ENCODE measurements around the gene GNAS.

DNA sequence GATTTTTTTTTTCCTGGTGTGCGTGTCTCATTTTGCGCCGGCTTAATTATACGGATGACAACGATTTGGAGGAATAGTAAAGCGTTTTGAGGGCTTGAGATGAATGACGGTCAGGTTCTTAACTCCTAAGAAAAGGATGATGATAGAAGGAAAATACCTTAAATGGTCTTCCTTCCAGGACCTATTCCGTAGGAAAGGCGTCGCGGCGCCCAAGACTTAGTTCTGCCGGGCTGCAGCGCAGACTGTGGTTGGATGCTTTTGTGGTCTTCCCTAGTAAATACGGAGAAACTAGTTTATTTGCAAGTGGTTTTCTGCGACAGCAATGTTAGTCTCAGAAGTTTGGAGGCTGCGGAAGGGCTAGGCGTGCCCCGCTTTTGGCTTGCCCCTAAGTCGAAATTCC is 10.2 kb upstream of the GNAS start:
- TF ChIP-seq POLR2A (IDR thresholded peaks at IDR 0.05), result no peak
- TF ChIP-seq, protein P1, sequence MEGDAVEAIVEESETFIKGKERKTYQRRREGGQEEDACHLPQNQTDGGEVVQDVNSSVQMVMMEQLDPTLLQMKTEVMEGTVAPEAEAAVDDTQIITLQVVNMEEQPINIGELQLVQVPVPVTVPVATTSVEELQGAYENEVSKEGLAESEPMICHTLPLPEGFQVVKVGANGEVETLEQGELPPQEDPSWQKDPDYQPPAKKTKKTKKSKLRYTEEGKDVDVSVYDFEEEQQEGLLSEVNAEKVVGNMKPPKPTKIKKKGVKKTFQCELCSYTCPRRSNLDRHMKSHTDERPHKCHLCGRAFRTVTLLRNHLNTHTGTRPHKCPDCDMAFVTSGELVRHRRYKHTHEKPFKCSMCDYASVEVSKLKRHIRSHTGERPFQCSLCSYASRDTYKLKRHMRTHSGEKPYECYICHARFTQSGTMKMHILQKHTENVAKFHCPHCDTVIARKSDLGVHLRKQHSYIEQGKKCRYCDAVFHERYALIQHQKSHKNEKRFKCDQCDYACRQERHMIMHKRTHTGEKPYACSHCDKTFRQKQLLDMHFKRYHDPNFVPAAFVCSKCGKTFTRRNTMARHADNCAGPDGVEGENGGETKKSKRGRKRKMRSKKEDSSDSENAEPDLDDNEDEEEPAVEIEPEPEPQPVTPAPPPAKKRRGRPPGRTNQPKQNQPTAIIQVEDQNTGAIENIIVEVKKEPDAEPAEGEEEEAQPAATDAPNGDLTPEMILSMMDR (IDR thresholded peaks at IDR 0.05), result no peak
